ACC112 (cell line): ENCODE data around the gene PHKB.

Experiments used
- H2AFZ ChIP-seq: fragments of 200-600 bp; sonication (generic); one replicate; pipeline ENCODE4 v1.6.0; 2017; ENCODE audit warnings: antibody characterized with exemption, low read length; ENCODE audit not compliant: unreplicated experiment
- H3K27ac ChIP-seq: fragments of 200-600 bp; sonication (generic); 2 replicates; pipeline ENCODE4 v1.5.1; 2014; ENCODE audit warnings: low read depth, mild to moderate bottlenecking, antibody characterized with exemption, low read length, moderate library complexity
- H3K27me3 ChIP-seq: fragments of 200-600 bp; sonication (generic); 2 replicates; pipeline ENCODE4 v1.6.1; 2014; ENCODE audit warnings: mild to moderate bottlenecking, antibody characterized with exemption, low read length, moderate library complexity, mixed read lengths; ENCODE audit not compliant: insufficient read depth
- H3K36me3 ChIP-seq: fragments of 200-600 bp; sonication (generic); 2 replicates; pipeline ENCODE4 v1.6.1; 2016; ENCODE audit warnings: mild to moderate bottlenecking, antibody characterized with exemption, low read length, moderate library complexity, mixed read lengths; ENCODE audit not compliant: insufficient read depth
- H3K4me1 ChIP-seq: fragments of 200-600 bp; sonication (generic); one replicate; pipeline ENCODE4 v1.6.1; 2016; ENCODE audit warnings: low read length, mixed read lengths; ENCODE audit not compliant: insufficient read depth, unreplicated experiment, control insufficient read depth
- H3K4me3 ChIP-seq: fragments of 200-600 bp; sonication (generic); 2 replicates; pipeline ENCODE4 v1.5.1; 2014; ENCODE audit warnings: mild to moderate bottlenecking, low read depth, low read length
- H3K79me2 ChIP-seq: fragments of 200-600 bp; sonication (generic); one replicate; pipeline ENCODE4 v1.6.0; 2016; ENCODE audit warnings: low read length; ENCODE audit not compliant: control insufficient read depth, unreplicated experiment, insufficient read depth

The PHKB gene

GRCh38 chr16:47486856-47487255, 25.7 kb downstream of the PHKB start:
- Histone ChIP-seq H3K4me3 (no peak overlapping the region), H3K36me3 (peaks cover 40% of the 10 kb centered on the region), H3K79me2 (peaks cover 10% of the 10 kb centered on the region), H3K27me3 (no peaks in the 10 kb centered on the region), H3K4me1 (peaks cover 6% of the 10 kb centered on the region), H2AFZ (no peak overlapping the region), H3K27ac (no peak overlapping the region)

GRCh38 chr16:47488051-47488450, 26.9 kb downstream of the PHKB start:
- Histone ChIP-seq H3K27ac (no peak overlapping the region), H3K36me3 (peaks cover 40% of the 10 kb centered on the region), H3K79me2 (peaks cover 7% of the 10 kb centered on the region), H2AFZ (no peak overlapping the region), H3K27me3 (no peaks in the 10 kb centered on the region), H3K4me1 (peaks cover 6% of the 10 kb centered on the region), H3K4me3 (no peak overlapping the region)

DNA sequence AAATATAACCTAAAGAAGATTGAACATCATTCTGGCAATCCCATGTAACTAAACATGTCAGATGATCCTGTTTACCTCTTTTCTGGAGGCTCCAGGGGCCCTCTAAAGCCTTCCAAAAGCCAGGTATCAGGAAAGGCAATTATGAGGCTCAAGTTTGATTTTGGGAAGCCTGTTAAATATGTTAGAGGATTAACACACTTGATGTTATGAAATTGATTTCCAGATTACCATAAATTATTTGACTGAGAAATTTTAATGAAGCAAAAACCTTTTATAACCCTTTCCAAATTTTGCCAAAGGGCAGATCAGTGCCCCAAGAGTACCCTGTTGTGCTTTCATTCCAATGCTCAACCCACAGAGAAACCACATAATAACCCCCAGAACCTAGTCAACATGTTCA, 29.3 kb downstream of the PHKB start:
- Histone ChIP-seq H2AFZ (no peak overlapping the region), H3K4me3 (no peak overlapping the region), H3K79me2 (peaks cover 16% of the 10 kb centered on the region), H3K36me3 (peaks cover 40% of the 10 kb centered on the region), H3K4me1 (peaks cover 8% of the 10 kb centered on the region), H3K27ac (no peak overlapping the region), H3K27me3 (no peaks in the 10 kb centered on the region)

DNA sequence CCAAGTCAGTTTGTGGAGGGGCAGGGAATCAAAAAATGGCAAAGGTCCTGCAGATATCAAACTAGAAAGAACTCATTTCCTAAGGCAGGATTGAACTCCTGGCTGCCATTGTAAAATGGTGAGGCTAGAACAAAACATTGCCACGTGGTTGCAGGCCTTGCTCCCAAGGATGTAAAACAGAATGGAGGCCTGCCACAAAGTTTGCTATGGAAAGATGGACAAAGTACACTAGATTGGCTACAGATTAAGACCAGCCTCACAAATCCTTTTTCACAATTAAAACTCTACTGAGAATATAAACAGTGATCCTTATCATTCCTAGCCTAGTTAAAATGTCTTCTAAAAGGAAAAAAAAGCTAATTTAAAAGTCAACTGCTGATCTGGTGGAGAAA, 30.9 kb downstream of the PHKB start:
- Histone ChIP-seq H3K27me3 (no peaks in the 10 kb centered on the region), H3K4me1 (peaks cover 8% of the 10 kb centered on the region), H3K27ac (no peak overlapping the region), H3K36me3 (peaks cover 31% of the 10 kb centered on the region), H3K79me2 (peaks cover 15% of the 10 kb centered on the region), H3K4me3 (no peak overlapping the region), H2AFZ (no peak overlapping the region)

- Histone ChIP-seq H3K4me3 (no peak overlapping the region; the same call in 1 of the 2 replicates), H3K4me1 (peaks cover 8% of the 10 kb centered on the region), H2AFZ (no peak overlapping the region), H3K79me2 (peaks cover 14% of the 10 kb centered on the region), H3K27me3 (no peaks in the 10 kb centered on the region), H3K27ac (no peak overlapping the region), H3K36me3 (peaks cover 28% of the 10 kb centered on the region)
Measured at GRCh38 chr16:47492428-47493377, 31.6 kb downstream of the PHKB start.

- Histone ChIP-seq H3K4me1 (peaks cover 8% of the 10 kb centered on the region), H3K27ac (no peak overlapping the region), H3K27me3 (no peaks in the 10 kb centered on the region), H3K4me3 (no peak overlapping the region; the same call in 1 of the 2 replicates), H3K36me3 (peaks cover 21% of the 10 kb centered on the region), H2AFZ (no peak overlapping the region), H3K79me2 (peaks cover 14% of the 10 kb centered on the region)
Measured at GRCh38 chr16:47493381-47494337, 32.5 kb downstream of the PHKB start.

DNA sequence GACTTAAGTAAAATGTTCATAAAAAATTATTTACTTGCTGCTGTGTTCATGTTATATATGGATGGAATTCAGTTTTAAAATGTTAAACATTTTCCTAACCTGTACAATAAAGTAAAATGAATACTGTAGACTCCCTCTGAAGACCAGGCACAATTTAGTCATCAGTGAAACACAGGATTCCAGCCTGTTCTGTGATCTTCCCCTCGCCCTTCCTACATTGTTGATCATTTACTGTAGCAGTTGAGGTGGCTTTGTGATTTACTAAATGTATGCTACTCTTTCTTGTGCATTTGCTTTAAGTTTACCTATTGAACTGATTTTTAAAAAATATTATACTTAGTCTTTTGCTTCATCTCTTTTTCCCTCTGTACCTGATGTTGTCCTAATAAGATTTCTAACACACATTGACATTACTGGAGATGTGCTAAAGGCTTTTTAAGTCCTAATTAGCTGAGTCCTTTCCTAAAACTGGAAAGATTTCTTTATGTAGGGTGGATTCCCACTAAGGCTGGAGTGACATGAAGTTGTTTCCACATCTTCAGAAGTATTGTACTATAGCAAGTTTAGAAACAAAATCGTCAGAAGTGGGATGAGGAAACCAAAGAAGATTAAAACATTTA, 38.1 kb downstream of the PHKB start:
- Histone ChIP-seq H3K27ac (no peak overlapping the region), H3K79me2 (peaks cover 9% of the 10 kb centered on the region), H3K27me3 (no peaks in the 10 kb centered on the region), H3K4me1 (no peaks in the 10 kb centered on the region), H3K4me3 (no peak overlapping the region), H2AFZ (no peak overlapping the region), H3K36me3 (peaks cover 6% of the 10 kb centered on the region; the same call in 1 of the 2 replicates)

- Histone ChIP-seq H3K4me3 (no peak overlapping the region), H3K27ac (no peak overlapping the region), H3K36me3 (peaks cover 6% of the 10 kb centered on the region; the same call in 1 of the 2 replicates), H3K27me3 (no peaks in the 10 kb centered on the region), H3K79me2 (peaks cover 6% of the 10 kb centered on the region), H2AFZ (no peak overlapping the region), H3K4me1 (no peaks in the 10 kb centered on the region)
Measured at GRCh38 chr16:47499700-47500264, 38.7 kb downstream of the PHKB start.

- Histone ChIP-seq H3K4me1 (no peaks in the 10 kb centered on the region), H3K79me2 (no peaks in the 10 kb centered on the region), H2AFZ (no peak overlapping the region), H3K4me3 (no peak overlapping the region), H3K36me3 (peaks cover 6% of the 10 kb centered on the region; the same call in 1 of the 2 replicates), H3K27me3 (no peaks in the 10 kb centered on the region), H3K27ac (no peak overlapping the region)
Measured at GRCh38 chr16:47503936-47504335, 42.8 kb downstream of the PHKB start.

DNA sequence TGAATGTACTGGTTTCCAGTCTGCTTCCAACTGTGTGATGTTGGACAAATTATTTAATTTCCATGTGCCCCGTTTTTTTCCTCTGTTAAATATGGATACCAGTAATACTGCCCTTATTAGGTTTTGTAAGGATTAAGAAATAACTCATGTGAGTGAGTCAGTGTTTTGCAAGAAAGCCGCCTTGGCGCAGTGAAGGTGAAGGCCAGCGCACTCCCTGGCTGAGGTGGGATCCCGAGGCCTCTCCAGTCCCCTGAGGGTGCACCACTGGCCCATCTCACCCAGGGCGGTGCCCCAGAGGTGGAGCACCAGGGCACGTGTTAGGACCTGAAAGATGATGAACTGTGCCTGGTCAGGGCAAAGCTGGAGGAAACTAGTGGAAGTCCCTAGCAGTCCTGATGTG, 43.5 kb downstream of the PHKB start:
- no peaks in the 10 kb centered on the region for H3K4me1 ChIP-seq
- H3K79me2 ChIP-seq, result no peaks in the 10 kb centered on the region
- no peak overlapping the region for H3K27ac ChIP-seq
- no peaks in the 10 kb centered on the region for H3K27me3 ChIP-seq
- no peak overlapping the region for H2AFZ ChIP-seq
- no peak overlapping the region for H3K4me3 ChIP-seq
- H3K36me3 ChIP-seq, result peaks cover 6% of the 10 kb centered on the region; the same call in 1 of the 2 replicates
